K562 (cell line): ENCODE measurements around the gene VEGFA. TPM values are rescaled to one million over a fixed set of nuclear protein-coding genes. Genes with fewer than 3 reads are reported as not detected.

Source experiments
- ATAC-seq: fragments of 200-7000 bp; cut with Tn5 transposase; 3 replicates; pipeline ENCODE4 v1.9.1; 2020; ENCODE audit warnings: moderate library complexity
- BruUV-seq: library from RNA; stranded (reverse); fragments of 400-500 nt; replicated peaks from 2 replicates; lab custom pipeline; 2021; lab: Mats Ljungman, UMichigan
- CTCF ChIA-PET: fragments of 300-600 bp; formaldehyde crosslinking; extraction: SDS; loops from one replicate; lab custom pipeline; 2021; ENCODE audit warnings: low intra/inter-chr PET ratio; lab: Yijun Ruan, JAX
- POLR2A ChIA-PET: fragments of 300-600, 350-650 bp; sonication (Branson Sonifier 250); formaldehyde crosslinking; extraction: SDS; loops from one replicate; lab custom pipeline; 2021; ENCODE audit warnings: antibody characterized with exemption, inconsistent platforms; lab: Yijun Ruan, JAX
- DNase-seq, 4 experiments: peaks; one replicate each; pipeline versions ENCODE4 v3.0.0 to v3.0.0-alpha.2; 2011 to 2018; ENCODE audit warnings: low spot score in 3 of 4, mixed read lengths in 3 of 4; ENCODE audit errors: extremely low read depth in 1 of 4
- FAIRE-seq: peaks from 2 replicates; lab custom pipeline; 2011; peaks lifted over from hg19 to GRCh38; lab: Jason Lieb, UNC
- H2AFZ ChIP-seq: 2 replicates; pipeline ENCODE4 v1.6.0; 2011; ENCODE audit warnings: low read depth, low read length, control low read depth, inconsistent platforms
- H3K27ac ChIP-seq: fragments of 200-600 bp; 3 replicates; pipeline ENCODE4 v1.8.0; 2011; ENCODE audit warnings: low read depth, mild to moderate bottlenecking, control low read depth, inconsistent platforms, low read length, moderate library complexity, mixed read lengths; ENCODE audit errors: extremely low read depth
- H3K27me3 ChIP-seq, 2 experiments: fragments of 300-600 bp in 1 of 2; 2 replicates in 1 of 2; 3 replicates in 1 of 2; pipeline versions ENCODE4 v1.6.0 to v1.8.0; 2011; ENCODE audit warnings: inconsistent platforms in 2 of 2, low read length in 2 of 2, mild to moderate bottlenecking in 1 of 2, mixed read lengths in 1 of 2, moderate library complexity in 1 of 2; ENCODE audit not compliant: control insufficient read depth in 2 of 2, insufficient read depth in 2 of 2
- H3K36me3 ChIP-seq: fragments of 300-600 bp; 3 replicates; pipeline ENCODE4 v1.8.0; 2011; ENCODE audit warnings: mild to moderate bottlenecking, low read length, inconsistent platforms; ENCODE audit not compliant: control insufficient read depth, insufficient read depth
- H3K4me1 ChIP-seq, 2 experiments: fragments of 200-600 bp in 1 of 2; replicated peaks in 1 of 2; 2 replicates in 1 of 2; 3 replicates in 1 of 2; pipeline versions ENCODE4 v1.5.1 to v1.8.0; 2011; ENCODE audit warnings: inconsistent platforms in 2 of 2, low read length in 2 of 2, mild to moderate bottlenecking in 1 of 2, mixed read lengths in 1 of 2, moderate library complexity in 1 of 2; ENCODE audit not compliant: control insufficient read depth in 2 of 2, insufficient read depth in 2 of 2
- H3K4me2 ChIP-seq: 2 replicates; pipeline ENCODE4 v1.6.1; 2011; ENCODE audit warnings: low read length, control low read depth, inconsistent platforms, mixed read lengths; ENCODE audit not compliant: insufficient read depth
- H3K4me3 ChIP-seq: fragments of 200-600 bp; sonication (generic), shearing (Covaris generic); 2 replicates; pipeline ENCODE4 v1.5.1; 2016; ENCODE audit warnings: control low read depth, inconsistent platforms
- H3K79me2 ChIP-seq: fragments of 200-600 bp; 3 replicates; pipeline ENCODE4 v1.8.0; 2011; ENCODE audit warnings: low read length, inconsistent platforms; ENCODE audit not compliant: control insufficient read depth, insufficient read depth
- H3K9ac ChIP-seq, 2 experiments: 2 replicates each; pipeline versions ENCODE4 v1.6.0 to v1.6.1; 2011; ENCODE audit warnings: low read depth in 2 of 2, low read length in 2 of 2, control low read depth in 1 of 2, inconsistent platforms in 1 of 2, mild to moderate bottlenecking in 1 of 2, mixed read lengths in 1 of 2; ENCODE audit not compliant: insufficient read depth in 1 of 2
- H3K9me1 ChIP-seq: one replicate; pipeline ENCODE4 v1.6.0; 2011; ENCODE audit warnings: inconsistent platforms, mild to moderate bottlenecking, low read length, moderate library complexity; ENCODE audit not compliant: control insufficient read depth, insufficient read depth
- H3K9me3 ChIP-seq: replicated peaks from 2 replicates; pipeline ENCODE4 v1.5.1; 2011; ENCODE audit warnings: low read depth, low read length, inconsistent platforms; ENCODE audit not compliant: control insufficient read depth, insufficient read depth
- H4K20me1 ChIP-seq: replicated peaks from 2 replicates; pipeline ENCODE4 v1.6.1; 2011; ENCODE audit warnings: low read length, inconsistent platforms, mixed read lengths; ENCODE audit not compliant: control insufficient read depth, insufficient read depth
- ARID2 ChIP-seq: fragments of 450-650 bp; IDR thresholded peaks from 2 replicates; pipeline ENCODE4 v1.6.1; 2017; ENCODE audit warnings: antibody characterized with exemption, mild to moderate bottlenecking
- BRCA1 ChIP-seq, 2 experiments: fragments of 450-650 bp in 1 of 2; sonication (generic) in 1 of 2; formaldehyde crosslinking in 1 of 2; IDR thresholded peaks; 2 replicates each; pipeline versions ENCODE4 v1.5.0 to v1.6.1; 2017 to 2020; ENCODE audit warnings: mild to moderate bottlenecking in 1 of 2, missing genetic modification reagents in 1 of 2
- CLOCK ChIP-seq: fragments of 250-450 bp; sonication (Bioruptor Pico); IDR thresholded peaks from 2 replicates; pipeline ENCODE4 v1.4.0; 2020; ENCODE audit warnings: mild to moderate bottlenecking, moderate library complexity, borderline replicate concordance
- EHMT2 ChIP-seq: fragments of 450-650 bp; IDR thresholded peaks from 2 replicates; pipeline ENCODE4 v1.6.1; 2018; ENCODE audit warnings: antibody characterized with exemption
- HDAC1 ChIP-seq, 2 experiments: fragments of 450-650 bp; IDR thresholded peaks; 2 replicates each; pipeline ENCODE4 v1.6.1; 2016 to 2017; ENCODE audit warnings: inconsistent platforms in 1 of 2, mild to moderate bottlenecking in 1 of 2, moderate library complexity in 1 of 2
- HIVEP1 ChIP-seq: fragments of 250-450 bp; sonication (Bioruptor Pico); IDR thresholded peaks from 2 replicates; pipeline ENCODE4 v1.4.0; 2020; ENCODE audit warnings: mild to moderate bottlenecking
- MECOM ChIP-seq: fragments of 250-450 bp; sonication (Bioruptor Pico); IDR thresholded peaks from 2 replicates; pipeline ENCODE4 v1.8.0; 2022; ENCODE audit warnings: inconsistent platforms
- SFPQ ChIP-seq: fragments of 200-400 bp; formaldehyde crosslinking; IDR thresholded peaks from 2 replicates; pipeline ENCODE4 v1.6.1; 2017; ENCODE audit warnings: mild to moderate bottlenecking, low read depth, low read length, moderate library complexity
- THAP7 ChIP-seq: fragments of 250-450 bp; sonication (Bioruptor Pico); IDR thresholded peaks from 2 replicates; pipeline ENCODE4 v1.5.0; 2021
- THRB ChIP-seq: fragments of 450-650 bp; formaldehyde crosslinking; conservative IDR thresholded peaks from 2 replicates; pipeline ENCODE4 v1.4.0; 2022; ENCODE audit warnings: mild to moderate bottlenecking, missing genetic modification characterization
- ZBTB9 ChIP-seq: fragments of 450-650 bp; formaldehyde crosslinking; IDR thresholded peaks from 2 replicates; pipeline ENCODE4 v1.4.0; 2020; ENCODE audit warnings: mild to moderate bottlenecking, moderate library complexity
- ZZZ3 ChIP-seq: fragments of 450-650 bp; IDR thresholded peaks from 2 replicates; pipeline ENCODE4 v1.6.1; 2016; ENCODE audit warnings: antibody characterized with exemption, mild to moderate bottlenecking, moderate library complexity
- WGBS: fragments of 100-300 bp; shearing (Covaris generic); methylation state at CpG from one replicate; pipeline ENCODE4 v1.1.6; 2016; ENCODE audit warnings: low coverage, mixed read lengths; ENCODE audit not compliant: insufficient coverage; ENCODE audit errors: missing lambda C conversion rate; 5-methylcytosine and 5-hydroxymethylcytosine counted together
- in situ Hi-C: fragments of 300-500 bp; cut with MboI; formaldehyde crosslinking; loops from 4 replicates; pipeline ENCODE4 v1.15.0; 2018; ENCODE audit warnings: inconsistent platforms, mixed read lengths
- intact Hi-C: fragments of 100-400 bp; cut with micrococcal nuclease; formaldehyde crosslinking; loops from 2 replicates; pipeline ENCODE4 v1.14.2; 2022
- polyA plus RNA-seq, 8 experiments: library from polyadenylated mRNA; depleted of rRNA in 4 of 8; stranded (reverse) in 5 of 8; unstranded in 3 of 8; fragments of >200 nt; fragmentation: Nextera tagmentation in 2 of 8; fragmentation: Illumina TruSeq in 1 of 8; extraction: Ambion mirVana in 2 of 8; extraction: Trizol in 1 of 8; gene quantifications; 2 replicates each; pipeline versions ENCODE4 v1.2.1 to v1.2.3, GENCODE V29; 2011 to 2014; ENCODE audit warnings: inconsistent platforms in 1 of 8, missing spikeins in 1 of 8
- total RNA-seq, 7 experiments: library from RNA; depleted of rRNA in 6 of 7; stranded (reverse); fragments of >200 nt in 6 of 7; fragmentation: Illumina TruSeq in 2 of 7; extraction: Trizol in 2 of 7; gene quantifications; 2 replicates each; pipeline versions ENCODE4 v1.2.1 to v1.2.3, GENCODE V29; 2011 to 2021; ENCODE audit warnings: low replicate concordance in 1 of 7

The VEGFA gene
- total and polyA plus RNA-seq, 9 of the 15 experiments (the other 6 are each of a cell fraction or from before 2014, with no cell fraction given): 14.0 to 271 (median 124) TPM

- Histone ChIP-seq H3K4me3 (no peak overlapping the region), H4K20me1 (no peaks in the 10 kb centered on the region), H3K27me3 (no peaks in the 10 kb centered on the region; a peak in 1 of 5 replicates), H3K27ac (peak overlapping the region; percentile 68; the same call in 1 of the 3 replicates), H3K9ac (no peak overlapping the region), H3K4me1 (peaks cover 25 to 31% of the 10 kb centered on the region in 2 experiments), H3K79me2 (no peaks in the 10 kb centered on the region), H3K9me3 (no peaks in the 10 kb centered on the region), H2AFZ (peak overlapping the region; percentile 86), H3K9me1 (peaks cover 5% of the 10 kb centered on the region), H3K36me3 (no peaks in the 10 kb centered on the region), H3K4me2 (peak overlapping the region; percentile 75; the same call in 1 of the 2 replicates)
- BruUV-seq: no TSS peak
- ATAC-seq (peak; percentile 87), DNase-seq (peak; percentile 91 to 94 (median 93)), FAIRE-seq (peak; percentile 85)
- ChIA-PET CTCF (interaction anchor here (0.6 to 2.9 kb wide), 10 partner anchors 35 to 540 kb away, joined by 3 to 30 read pairs (median 4); no protein-coding TSS in a partner anchor), POLR2A (interaction anchor here (0.6 to 2.0 kb wide), 5 partner anchors 9 to 349 kb away, joined by 3 to 11 read pairs (median 5); no protein-coding TSS in a partner anchor)
- in situ Hi-C loops (loop anchor here (5.0 kb wide), 1 partner anchor 343 kb away; no protein-coding TSS in a partner anchor), intact Hi-C loops (loop anchor here (1.0 to 2.0 kb wide), 5 partner anchors 49 to 355 kb away; no protein-coding TSS in a partner anchor)
- WGBS: 34% methylated on average over 8 of the region's 9 CpGs
- TF ChIP-seq EHMT2 (peak; percentile 80), SFPQ (no peak), HIVEP1 (CRISPR knock-in tag) (peak; percentile 52; the same call in 1 of the 2 replicates), BRCA1 (IDR thresholded peaks at IDR 0.05) (no peak), BRCA1 (CRISPR knock-in tag; IDR thresholded peaks at IDR 0.05) (no peak), ARID2 (peak; percentile 86; the same call in 1 of the 2 replicates), THRB (CRISPR knock-in tag) (0 out of 2 replicates have a peak, but pooled peaks have one; percentile 57), ZZZ3 (no peak), MECOM (CRISPR knock-in tag) (0 out of 2 replicates have a peak, but pooled peaks have one; percentile 16), ZBTB9 (CRISPR knock-in tag) (0 out of 2 replicates have a peak, but pooled peaks have one; percentile 37), HDAC1 (IDR thresholded peaks at IDR 0.05) (no peak; a peak in 1 of 4 replicates), CLOCK (CRISPR knock-in tag) (no peak), THAP7 (CRISPR knock-in tag) (no peak)
Measured at GRCh38 chr6:43723737-43724295, 46.2 kb upstream of the VEGFA start.
